GM21619 (cell line): ENCODE data around the gene SERPINB2.
"Not testable (repeated sequence)": the region's sequence is repeated elsewhere in the genome, so short reads cannot be mapped to it uniquely, and the experiment has no call there.

Experiments used
- ATAC-seq: cut with Tn5 transposase; IDR thresholded peaks from one replicate; pipeline ENCODE4 v1.9.1; 2021; ENCODE audit not compliant: unreplicated experiment

The SERPINB2 gene

DNA sequence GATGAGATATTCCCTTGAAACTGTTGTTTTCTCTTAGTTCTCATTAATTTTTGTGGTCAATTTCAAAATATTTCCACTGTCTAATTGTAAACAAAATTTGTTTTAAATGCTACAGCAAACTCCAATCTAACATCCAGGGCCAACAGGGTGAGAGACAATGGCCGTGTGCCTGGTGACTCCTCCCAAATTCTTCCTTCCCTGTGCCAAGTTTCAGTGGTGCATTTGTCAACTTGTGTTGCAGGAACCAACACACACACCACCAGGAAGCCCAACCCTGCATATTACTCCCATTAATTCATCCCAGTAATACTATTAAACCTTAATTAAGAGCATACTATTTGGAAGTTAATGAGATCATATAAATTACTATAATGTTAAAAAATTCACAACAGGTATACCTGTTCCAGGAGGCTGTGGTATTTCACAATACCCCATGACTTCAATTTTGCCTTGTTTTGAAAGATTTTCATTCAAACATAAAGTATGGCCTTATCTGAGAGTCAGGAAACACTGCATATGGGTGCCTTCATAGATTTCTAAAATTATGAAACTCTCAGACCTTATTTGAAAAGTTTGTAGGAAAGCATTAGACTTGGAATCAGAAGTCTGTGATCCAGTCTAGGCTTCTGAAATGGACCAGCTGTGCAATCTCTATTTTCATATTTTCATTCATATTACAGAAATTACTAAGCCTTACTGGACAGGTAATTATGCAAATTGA is 1.1 kb downstream of the SERPINB2 start:
- ATAC-seq = no peak

DNA sequence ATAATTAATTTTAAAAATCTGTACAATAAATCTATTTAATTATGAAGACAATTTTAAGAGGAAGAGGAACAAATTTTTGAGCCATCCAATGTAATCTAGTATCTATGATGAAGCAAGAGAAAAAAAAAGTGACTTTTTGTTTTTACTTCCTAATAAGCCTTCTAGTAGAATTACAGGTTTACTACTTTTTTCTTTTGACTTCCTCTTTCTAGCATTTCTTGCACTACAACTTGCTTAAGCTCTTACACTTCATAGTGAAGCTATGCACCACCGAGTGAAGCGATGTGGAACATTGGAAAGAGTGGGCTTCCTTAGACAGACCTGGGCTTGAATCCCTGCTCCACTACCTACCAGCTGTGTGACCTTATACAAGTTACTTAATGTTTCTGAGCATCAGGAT is 2.1 kb downstream of the SERPINB2 start:
- ATAC-seq = no peak

DNA sequence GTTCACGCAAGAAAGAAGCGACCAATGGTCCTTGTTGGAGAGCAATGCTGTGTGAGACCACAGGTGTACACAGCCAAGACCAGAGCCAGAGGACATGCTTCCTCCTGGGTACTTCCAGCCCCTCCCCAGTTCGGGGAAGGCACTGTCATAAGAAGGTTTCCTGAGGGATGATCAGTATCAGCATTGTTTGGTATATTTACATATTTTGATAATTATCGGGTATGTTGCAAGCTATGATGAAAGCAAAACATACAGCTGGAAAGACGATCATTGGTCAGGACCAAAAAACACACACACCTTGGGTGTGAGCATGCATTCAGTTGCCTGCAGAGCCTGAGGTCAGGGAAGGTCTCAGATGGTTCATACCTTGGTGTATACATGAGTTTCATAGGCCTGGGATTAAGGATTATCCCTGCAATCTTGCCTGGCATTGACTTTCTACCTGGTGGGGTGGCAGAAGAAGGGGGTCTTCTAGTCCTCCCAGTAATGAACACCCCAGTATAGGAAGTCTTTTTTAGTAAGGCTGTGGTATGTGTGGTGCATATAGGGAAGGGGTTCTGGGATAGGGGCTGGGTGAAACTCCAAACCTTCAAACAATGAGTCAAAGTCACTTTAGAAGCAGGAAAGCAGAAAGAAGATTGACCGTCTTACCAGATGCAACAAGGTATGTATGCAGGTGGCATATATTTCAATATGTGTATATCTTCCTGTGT is 2.9 kb downstream of the SERPINB2 start:
- ATAC-seq = no peak

DNA sequence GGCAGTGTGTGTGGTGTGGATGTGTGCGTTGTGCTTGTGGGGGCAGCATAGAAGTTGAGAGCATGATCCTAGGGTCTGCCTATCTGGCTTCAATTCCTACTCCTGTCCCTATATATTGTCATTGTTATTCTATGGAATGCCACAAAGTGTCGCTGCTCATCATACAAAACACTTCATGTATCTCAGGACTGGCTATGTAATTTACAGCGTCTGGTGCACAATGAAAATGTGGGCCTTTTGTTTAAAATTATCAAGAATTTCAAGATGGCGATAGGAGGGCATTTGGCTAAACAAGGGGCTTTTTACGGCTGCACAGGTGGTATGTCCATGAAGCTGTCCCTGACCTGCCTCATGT is 3.4 kb downstream of the SERPINB2 start:
- ATAC-seq = peak; percentile 76

DNA sequence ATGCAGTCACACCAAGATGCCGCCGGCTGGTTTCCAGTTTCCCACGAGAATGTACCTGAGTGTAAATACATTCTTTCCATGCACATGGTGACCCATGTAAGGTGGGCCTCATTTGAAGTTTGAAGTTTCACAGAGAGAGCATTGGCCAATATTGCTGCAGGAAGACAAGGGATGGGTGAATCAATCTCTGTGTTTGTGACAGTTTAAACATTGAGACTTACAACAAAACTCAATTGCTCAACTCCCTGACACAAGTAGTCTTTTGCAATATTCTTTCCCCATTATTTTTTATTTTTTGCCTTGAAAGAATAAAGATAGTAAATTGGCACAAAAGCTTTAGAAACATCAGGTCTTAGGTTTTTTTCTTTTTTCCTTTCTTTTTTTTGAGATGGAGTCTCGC is 5.1 kb downstream of the SERPINB2 start:
- no peak for ATAC-seq

DNA sequence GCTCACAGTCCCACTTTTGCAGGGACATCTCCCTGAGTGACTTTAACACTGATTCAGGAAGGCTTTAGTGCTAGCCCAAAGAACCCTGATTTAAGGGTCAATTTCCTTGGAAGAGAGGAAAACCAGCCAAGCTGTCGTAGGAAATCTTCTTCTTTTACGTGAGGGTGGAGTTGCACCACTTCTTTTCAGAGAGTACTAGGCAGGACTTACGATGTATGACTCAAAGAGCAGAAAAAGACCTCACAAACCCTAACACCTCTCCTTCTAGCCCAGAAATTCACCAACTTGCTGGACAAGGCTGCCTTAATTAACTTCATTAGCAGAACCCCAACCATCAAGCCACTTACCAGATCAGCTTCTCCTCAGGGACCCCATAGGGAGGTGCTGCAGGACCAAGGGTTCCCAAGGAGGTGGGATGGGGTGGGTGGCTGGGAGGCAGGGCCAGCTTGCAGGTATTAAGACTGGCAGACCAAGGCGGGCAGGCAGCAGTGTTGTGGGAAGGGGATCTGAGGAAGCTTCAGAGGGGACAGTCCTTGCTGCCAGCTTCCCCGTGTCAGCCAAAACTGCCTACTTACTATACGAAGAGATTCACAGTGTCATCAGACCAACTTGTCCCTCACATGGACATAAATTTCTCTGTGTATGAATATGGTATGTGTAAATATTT is 6.7 kb downstream of the SERPINB2 start:
- no peak for ATAC-seq

DNA sequence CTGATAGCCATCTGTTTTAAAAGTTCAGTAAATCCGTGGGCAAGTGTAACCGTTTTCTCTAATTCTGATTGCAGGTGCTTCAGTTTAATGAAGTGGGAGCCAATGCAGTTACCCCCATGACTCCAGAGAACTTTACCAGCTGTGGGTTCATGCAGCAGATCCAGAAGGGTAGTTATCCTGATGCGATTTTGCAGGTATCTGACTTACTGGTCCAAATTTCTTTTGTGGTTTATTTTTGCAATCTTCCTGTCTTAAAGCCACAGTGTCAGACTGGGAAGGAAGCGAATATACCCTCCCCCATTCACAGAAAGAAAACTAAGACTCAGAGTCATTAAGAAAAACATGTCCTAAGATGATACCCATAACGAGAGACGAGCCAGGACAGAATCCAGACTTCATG is 7.7 kb downstream of the SERPINB2 start:
- ATAC-seq = no peak

DNA sequence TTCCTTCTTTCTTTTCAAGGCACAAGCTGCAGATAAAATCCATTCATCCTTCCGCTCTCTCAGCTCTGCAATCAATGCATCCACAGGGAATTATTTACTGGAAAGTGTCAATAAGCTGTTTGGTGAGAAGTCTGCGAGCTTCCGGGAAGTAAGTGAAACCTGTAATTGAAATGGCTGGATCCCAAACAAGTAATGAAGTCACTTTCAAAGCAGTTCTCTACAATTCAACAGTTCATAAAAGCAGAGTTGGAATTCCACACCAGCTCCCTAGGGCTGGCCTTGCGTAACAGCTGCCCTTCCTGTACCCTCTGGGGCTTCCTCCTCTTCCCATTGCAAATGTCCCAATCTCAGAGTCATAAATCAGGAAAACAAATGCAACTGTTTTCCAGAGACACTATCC is 9.6 kb downstream of the SERPINB2 start:
- no peak for ATAC-seq

DNA sequence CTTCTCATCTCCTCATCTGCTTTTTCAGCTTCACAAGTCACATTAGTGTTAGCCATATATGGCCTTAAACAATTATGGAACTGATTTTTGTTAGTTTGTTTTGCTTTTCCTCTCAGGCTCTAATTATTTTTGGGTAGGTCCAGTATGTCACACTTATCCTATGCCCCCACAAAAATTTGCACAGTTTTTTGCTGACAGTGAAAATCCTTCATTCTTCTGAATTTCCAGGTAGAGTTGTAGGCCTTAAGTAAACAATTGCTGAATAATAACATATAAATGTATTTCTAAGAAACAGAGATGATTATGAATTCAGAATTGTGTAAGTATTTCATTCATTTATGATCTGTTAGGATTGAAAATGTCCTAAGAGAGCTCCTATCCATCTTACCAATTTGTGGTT is 11.7 kb downstream of the SERPINB2 start:
- ATAC-seq = no peak

DNA sequence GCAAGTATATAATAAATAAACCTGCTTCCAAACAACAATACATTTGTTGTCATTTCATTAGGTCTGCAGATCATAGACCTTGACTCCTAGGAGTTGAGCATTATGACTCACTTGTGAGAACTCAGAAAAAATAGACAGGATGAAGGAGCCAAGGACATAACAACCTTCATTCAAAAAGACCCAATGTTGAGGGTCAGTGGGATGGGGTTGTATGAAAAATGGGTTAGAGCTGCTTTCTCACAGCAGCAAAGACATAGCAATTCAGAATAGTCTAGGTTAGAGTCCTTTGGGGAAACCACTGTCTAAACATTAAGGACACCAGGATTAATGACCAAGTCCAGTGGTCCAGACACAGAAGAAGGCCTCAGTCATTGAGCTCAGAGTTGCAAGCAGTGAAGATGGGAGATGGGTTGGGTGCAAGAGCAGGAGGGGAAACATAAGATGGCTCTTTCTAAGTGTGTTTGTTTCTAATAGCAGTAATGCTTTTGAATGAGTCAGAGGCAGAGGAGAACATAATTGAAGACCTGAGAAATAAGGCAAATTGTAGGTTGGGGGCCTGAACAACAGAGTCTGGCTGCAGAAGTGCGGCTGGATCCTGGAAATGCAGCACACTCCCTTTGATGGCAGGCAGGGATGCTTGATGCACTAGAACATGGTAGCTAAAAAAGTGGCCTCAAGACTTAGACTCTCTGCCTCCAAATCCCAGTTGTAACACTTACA is 16.5 kb downstream of the SERPINB2 start:
- no peak for ATAC-seq

DNA sequence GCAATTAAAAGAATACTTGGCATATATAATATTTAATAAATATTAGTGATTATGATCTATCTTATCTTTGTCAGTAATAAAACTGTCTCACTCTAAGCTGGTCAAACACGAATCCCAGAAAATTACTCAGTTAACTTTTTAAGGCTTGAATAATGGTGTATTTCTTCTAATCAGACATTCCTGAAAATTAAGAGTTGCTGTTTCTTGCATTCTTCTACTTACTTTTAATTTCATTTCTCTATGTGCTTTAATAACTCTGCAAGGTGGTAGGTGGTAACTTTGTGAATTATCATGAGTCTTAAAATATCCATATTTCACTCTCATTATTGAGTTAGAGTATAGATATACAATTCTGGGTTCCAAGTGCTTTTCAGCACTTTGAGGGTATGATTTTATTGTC is 17.2 kb downstream of the SERPINB2 start:
- ATAC-seq = no peak

DNA sequence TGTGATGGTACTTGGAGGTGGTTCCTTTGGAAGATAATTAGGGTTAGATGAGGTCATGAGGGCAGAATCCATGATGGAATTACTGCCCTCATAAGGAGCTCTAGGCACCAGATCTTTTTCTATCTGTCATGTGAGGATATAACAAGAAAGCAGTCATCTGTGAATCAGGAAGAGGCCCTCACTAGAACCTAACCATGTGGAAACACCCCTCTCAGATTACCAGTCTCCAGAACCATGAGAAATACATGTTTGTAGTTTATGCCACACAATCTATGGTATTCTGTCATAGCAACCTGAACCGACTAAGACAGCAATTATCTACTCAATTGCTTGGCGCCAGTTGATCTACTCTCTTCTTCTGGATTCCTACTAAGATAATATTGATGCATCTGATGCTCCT is 17.9 kb downstream of the SERPINB2 start:
- ATAC-seq = no peak

DNA sequence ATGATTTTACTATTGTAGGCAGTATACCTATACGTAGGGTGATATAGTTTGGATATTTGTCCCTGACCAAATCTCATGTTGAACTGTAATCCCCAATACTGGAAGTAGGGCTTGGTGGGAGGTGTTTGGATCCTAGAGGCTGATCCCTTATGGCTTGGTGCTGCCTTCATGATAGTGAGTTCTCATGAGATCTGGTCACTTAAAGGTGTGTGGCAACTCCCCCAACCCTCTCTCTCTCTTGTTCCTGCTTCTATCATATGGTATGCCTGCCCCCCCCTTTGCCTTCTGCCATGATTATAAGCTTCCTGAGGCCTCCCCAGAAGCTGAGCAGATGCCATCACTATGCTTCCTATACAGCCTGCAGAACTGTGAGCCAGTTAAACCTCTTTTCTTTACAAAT is 18.6 kb downstream of the SERPINB2 start:
- no peak for ATAC-seq

DNA sequence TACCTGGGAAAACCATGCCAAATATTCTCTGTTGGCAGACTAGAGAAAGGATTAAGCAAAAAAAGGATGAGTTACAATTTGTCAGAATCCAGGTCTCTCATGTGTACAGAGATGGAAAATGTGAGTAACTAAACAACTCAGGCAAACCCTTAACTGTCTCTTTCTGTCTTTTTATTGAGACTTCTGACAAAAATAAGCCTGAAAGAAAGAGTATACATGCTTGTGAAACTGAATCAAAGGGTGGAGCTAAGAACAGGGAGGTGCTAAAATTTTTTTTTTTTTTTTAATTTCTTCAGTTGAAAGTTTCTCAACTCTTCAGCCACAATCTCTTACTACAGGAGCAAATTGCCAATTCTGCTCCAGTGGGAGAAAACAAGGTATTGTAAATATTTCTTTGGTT is 20.2 kb downstream of the SERPINB2 start, which contains the start of gene SERPINB10:
TSS of gene SERPINB10 (plus strand) at position 295 of the 400 bp plus-strand sequence. CDS start 7,553 bp downstream, outside the sequence.
- ATAC-seq = peak; percentile 59

DNA sequence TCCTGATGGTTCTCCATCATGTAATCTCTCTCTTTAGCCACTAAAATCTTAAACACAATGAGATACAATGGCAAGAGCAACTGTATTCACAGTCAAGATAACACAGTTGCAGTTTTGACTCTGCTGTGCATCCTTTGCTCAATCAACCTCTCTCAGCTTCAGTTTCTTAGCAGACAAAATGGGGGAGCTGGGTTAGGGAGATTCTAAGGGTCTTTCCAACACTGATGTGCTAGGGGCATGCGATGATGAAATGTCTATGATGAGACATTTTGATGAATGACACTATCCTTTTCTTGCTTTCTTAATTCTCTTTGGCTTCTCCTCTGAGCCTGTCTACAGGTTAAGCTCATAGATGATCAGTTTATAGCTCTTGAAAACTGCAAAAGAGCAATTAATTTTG is 21.4 kb downstream of the SERPINB2 start:
- ATAC-seq = no peak

DNA sequence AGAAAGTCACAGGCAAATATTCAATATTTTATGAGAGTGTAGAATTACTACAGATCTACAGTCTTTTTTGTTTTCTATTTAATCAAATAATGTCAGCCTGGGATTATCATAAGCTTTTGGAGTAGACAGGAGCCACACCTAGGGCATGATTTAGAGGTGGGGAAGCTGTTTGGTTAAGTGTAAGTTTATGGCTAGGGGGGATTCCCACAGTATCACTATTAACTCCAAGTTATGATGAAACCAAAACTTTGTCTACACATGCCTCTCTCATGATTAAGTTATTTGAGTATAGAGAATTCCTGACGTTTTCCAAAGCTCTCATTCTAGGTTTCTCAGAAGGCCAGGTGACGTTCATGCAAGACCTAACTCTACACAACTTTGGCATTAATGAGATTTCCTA is 22.4 kb downstream of the SERPINB2 start:
- ATAC-seq = no peak

DNA sequence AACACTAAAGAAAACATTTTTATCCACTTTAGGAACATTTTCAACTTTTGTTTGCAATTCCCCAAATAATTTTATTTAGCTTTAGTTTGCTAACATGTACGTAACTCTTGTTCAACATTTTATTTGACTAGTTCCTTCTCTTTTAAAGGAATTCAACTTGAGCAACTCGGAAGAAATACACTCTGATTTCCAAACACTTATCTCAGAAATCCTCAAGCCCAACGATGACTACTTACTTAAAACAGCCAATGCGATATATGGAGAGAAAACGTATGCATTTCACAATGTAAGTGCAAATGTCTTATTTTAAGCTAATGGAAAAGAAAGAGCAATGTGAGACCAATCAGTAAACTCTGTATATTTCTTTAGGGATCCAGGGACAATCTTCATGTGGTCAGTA is 30.3 kb downstream of the SERPINB2 start:
- no peak for ATAC-seq

DNA sequence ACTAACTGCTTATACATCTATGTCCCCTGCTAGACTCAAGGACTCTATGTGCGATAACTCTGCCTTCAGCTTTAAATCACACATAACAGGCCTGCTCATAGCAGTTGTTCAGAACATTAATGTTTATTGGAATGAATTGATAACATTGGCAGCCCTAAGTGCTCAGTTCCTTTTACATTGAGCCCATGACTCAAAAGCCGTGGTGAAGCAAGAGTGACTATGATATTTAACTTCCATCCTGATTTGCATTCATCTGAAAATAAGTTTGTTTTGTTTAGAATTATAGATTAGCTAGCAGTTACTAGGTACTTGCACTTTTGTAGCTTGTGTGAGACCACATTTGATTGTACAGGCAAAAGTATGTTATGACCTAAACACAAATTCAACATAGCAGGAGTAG is 34.5 kb downstream of the SERPINB2 start:
- no peak for ATAC-seq

DNA sequence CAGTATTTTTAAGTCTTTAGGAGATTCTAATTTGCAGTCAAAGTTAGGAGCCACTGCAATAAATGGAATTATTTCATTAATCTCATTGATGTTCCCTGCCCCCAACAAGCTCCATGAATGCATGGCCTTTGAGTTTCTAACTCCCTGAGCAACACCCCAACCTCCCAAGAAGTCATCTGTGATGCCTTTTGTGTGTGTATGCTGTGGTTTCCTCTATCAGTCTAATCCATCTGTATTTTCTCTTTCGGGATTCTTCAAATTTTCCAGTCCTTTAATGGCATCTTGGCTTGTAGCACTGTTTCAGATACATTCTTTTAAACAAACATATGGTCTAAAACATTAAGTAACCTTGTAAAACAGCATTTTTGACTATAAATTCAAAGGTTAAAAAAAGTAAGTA is 37.0 kb downstream of the SERPINB2 start:
- no peak for ATAC-seq

DNA sequence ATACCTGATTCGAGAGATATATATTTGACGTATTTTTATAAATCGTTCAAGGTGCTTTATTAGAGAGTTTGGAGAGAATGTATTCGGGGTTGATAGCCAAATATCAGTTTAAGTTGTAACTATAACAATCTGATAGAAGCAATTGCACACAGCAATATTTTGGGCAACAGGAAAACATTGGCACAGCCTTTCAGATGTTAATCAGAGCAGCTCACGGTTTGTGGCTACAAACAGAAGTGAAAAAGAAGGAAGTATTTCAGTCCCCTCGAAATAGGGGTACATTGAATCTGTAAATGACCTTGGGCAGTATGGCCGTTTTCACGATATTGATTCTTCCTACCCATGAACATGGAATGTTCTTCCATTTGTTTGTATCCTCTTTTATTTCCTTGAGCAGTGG is 40.8 kb downstream of the SERPINB2 start:
- no peak for ATAC-seq

DNA sequence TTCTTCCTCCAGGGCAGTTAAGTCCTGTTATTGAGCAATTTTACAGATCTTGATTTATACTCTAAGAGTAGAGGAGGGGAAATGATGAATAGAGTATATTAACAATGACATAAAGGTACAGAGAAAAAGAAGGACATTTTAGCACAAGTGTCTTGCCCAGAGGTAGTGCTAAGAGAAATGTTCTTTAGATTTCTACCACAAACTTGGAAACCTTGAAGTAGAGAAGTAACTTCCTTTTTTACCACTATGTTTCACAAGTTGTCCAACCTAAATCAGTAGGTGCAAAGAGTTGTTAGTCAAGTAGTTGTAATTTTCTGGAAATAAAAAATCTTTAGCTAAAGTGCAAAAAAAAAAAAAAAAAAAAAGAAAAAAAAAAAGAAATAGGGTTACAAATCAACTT is 41.9 kb downstream of the SERPINB2 start:
- ATAC-seq = not testable (repeated sequence)
